H9 (cell line): ENCODE results near the gene DNER. TPM values are rescaled to one million over a fixed set of nuclear protein-coding genes. Genes with fewer than 3 reads are reported as not detected.

ENCODE experiments used
- DNase-seq: peaks from one replicate; pipeline ENCODE4 v3.0.0-alpha.2; 2017
- H2AFZ ChIP-seq: one replicate; pipeline ENCODE4 v1.6.1; 2013; ENCODE audit warnings: mild to moderate bottlenecking, low read length, control low read depth, moderate library complexity
- H2AK5ac ChIP-seq: 2 replicates; pipeline ENCODE4 v1.6.1; 2013; ENCODE audit warnings: low read length, control low read depth, mixed read lengths; ENCODE audit not compliant: insufficient read length
- H2BK120ac ChIP-seq: one replicate; pipeline ENCODE4 v1.6.1; 2013; ENCODE audit warnings: low read depth, mild to moderate bottlenecking, low read length, control low read depth, inconsistent platforms; ENCODE audit not compliant: poor library complexity, severe bottlenecking
- H2BK12ac ChIP-seq: 2 replicates; pipeline ENCODE4 v1.6.1; 2013; ENCODE audit warnings: low read length, control low read depth, mixed read lengths, low read depth; ENCODE audit not compliant: insufficient read length
- H2BK15ac ChIP-seq: 2 replicates; pipeline ENCODE4 v1.6.1; 2013; ENCODE audit warnings: low read depth, low read length, control low read depth
- H2BK20ac ChIP-seq: one replicate; pipeline ENCODE4 v1.6.1; 2013; ENCODE audit warnings: low read depth, mild to moderate bottlenecking, low read length, control low read depth, inconsistent platforms; ENCODE audit not compliant: poor library complexity, severe bottlenecking
- H2BK5ac ChIP-seq: 2 replicates; pipeline ENCODE4 v1.6.1; 2013; ENCODE audit warnings: low read length, control low read depth, mixed read lengths; ENCODE audit not compliant: insufficient read length
- H3K14ac ChIP-seq: 2 replicates; pipeline ENCODE4 v1.6.1; 2013; ENCODE audit warnings: low read length, control low read depth; ENCODE audit not compliant: insufficient read depth
- H3K18ac ChIP-seq: 2 replicates; pipeline ENCODE4 v1.6.1; 2013; ENCODE audit warnings: low read depth, mild to moderate bottlenecking, mixed read lengths, low read length, control low read depth; ENCODE audit not compliant: insufficient read length
- H3K23ac ChIP-seq: 2 replicates; pipeline ENCODE4 v1.6.1; 2013; ENCODE audit warnings: low read length, control low read depth, mixed read lengths, low read depth; ENCODE audit not compliant: insufficient read length
- H3K23me2 ChIP-seq: 2 replicates; pipeline ENCODE4 v1.6.1; 2013; ENCODE audit warnings: low read depth, mild to moderate bottlenecking, mixed read lengths, low read length, control low read depth; ENCODE audit not compliant: insufficient read length, poor library complexity, severe bottlenecking
- H3K27ac ChIP-seq: 2 replicates; pipeline ENCODE4 v1.5.1; 2013; ENCODE audit warnings: low read length, control low read depth, mixed read lengths, low read depth; ENCODE audit not compliant: insufficient read length
- H3K27me3 ChIP-seq: 2 replicates; pipeline ENCODE4 v1.6.1; 2013; ENCODE audit warnings: low read length, control low read depth, inconsistent platforms; ENCODE audit not compliant: insufficient read depth
- H3K4ac ChIP-seq: 2 replicates; pipeline ENCODE4 v1.6.1; 2013; ENCODE audit warnings: low read depth, mild to moderate bottlenecking, control low read depth, inconsistent platforms, low read length, moderate library complexity
- H3K4me1 ChIP-seq: 2 replicates; pipeline ENCODE4 v1.6.1; 2013; ENCODE audit warnings: low read length, control low read depth, inconsistent platforms; ENCODE audit not compliant: insufficient read depth
- H3K4me2 ChIP-seq: 2 replicates; pipeline ENCODE4 v1.6.1; 2013; ENCODE audit warnings: low read length, control low read depth, mixed read lengths; ENCODE audit not compliant: insufficient read length, insufficient read depth
- H3K56ac ChIP-seq: 2 replicates; pipeline ENCODE4 v1.6.1; 2013; ENCODE audit warnings: low read depth, mild to moderate bottlenecking, mixed read lengths, low read length, control low read depth; ENCODE audit not compliant: insufficient read length
- H3K79me1 ChIP-seq: 2 replicates; pipeline ENCODE4 v1.6.1; 2013; ENCODE audit warnings: low read depth, mild to moderate bottlenecking, moderate library complexity, low read length, control low read depth, inconsistent platforms; ENCODE audit not compliant: insufficient read depth, poor library complexity, severe bottlenecking
- H3K79me2 ChIP-seq: 2 replicates; pipeline ENCODE4 v1.6.1; 2013; ENCODE audit warnings: low read length, control low read depth, inconsistent platforms; ENCODE audit not compliant: insufficient read depth
- H3K9ac ChIP-seq: 2 replicates; pipeline ENCODE4 v1.6.1; 2013; ENCODE audit warnings: low read length, control low read depth, mixed read lengths; ENCODE audit not compliant: insufficient read length; ENCODE audit errors: extremely low read depth
- H3K9me3 ChIP-seq: one replicate; pipeline ENCODE4 v1.6.1; 2013; ENCODE audit warnings: low read depth, low read length, inconsistent platforms; ENCODE audit not compliant: control insufficient read depth
- H3T11ph ChIP-seq: one replicate; pipeline ENCODE4 v1.6.1; 2013; ENCODE audit warnings: mild to moderate bottlenecking, low read length, control low read depth, inconsistent platforms
- H4K20me1 ChIP-seq: one replicate; pipeline ENCODE4 v1.6.1; 2013; ENCODE audit not compliant: control insufficient read depth, insufficient read length, insufficient read depth
- H4K5ac ChIP-seq: 2 replicates; pipeline ENCODE4 v1.6.1; 2013; ENCODE audit warnings: low read depth, mild to moderate bottlenecking, mixed read lengths, low read length, control low read depth; ENCODE audit not compliant: insufficient read length
- H4K8ac ChIP-seq: replicated peaks from 2 replicates; pipeline ENCODE4 v1.6.1; 2013; ENCODE audit warnings: low read length, control low read depth, mixed read lengths, low read depth; ENCODE audit not compliant: insufficient read length
- H4K91ac ChIP-seq: 2 replicates; pipeline ENCODE4 v1.6.1; 2013; ENCODE audit warnings: low read depth, mild to moderate bottlenecking, moderate library complexity, mixed read lengths, low read length, control low read depth; ENCODE audit not compliant: insufficient read length
- H3K27ac Mint-ChIP-seq, 3 experiments: 2 replicates in 2 of 3; 3 replicates in 1 of 3; pipeline ENCODE4 v1.8.0; 2020 to 2021; ENCODE audit warnings: mixed read lengths in 3 of 3, mild to moderate bottlenecking in 1 of 3, moderate library complexity in 1 of 3
- H3K27me3 Mint-ChIP-seq: 2 replicates; pipeline ENCODE4 v1.8.0; 2021; ENCODE audit warnings: low read depth, mild to moderate bottlenecking, moderate library complexity, mixed read lengths
- H3K36me3 Mint-ChIP-seq, 3 experiments: 2 replicates in 2 of 3; 3 replicates in 1 of 3; pipeline ENCODE4 v1.8.0; 2020 to 2021; ENCODE audit warnings: low read depth in 3 of 3, mixed read lengths in 3 of 3; ENCODE audit not compliant: insufficient read depth in 1 of 3
- H3K4me1 Mint-ChIP-seq, 2 experiments: 2 replicates each; pipeline ENCODE4 v1.8.0; 2020; ENCODE audit warnings: mixed read lengths in 2 of 2
- H3K4me3 Mint-ChIP-seq, 2 experiments: 2 replicates in 1 of 2; 3 replicates in 1 of 2; pipeline ENCODE4 v1.8.0; 2020 to 2021; ENCODE audit warnings: mild to moderate bottlenecking in 2 of 2, mixed read lengths in 2 of 2, moderate library complexity in 1 of 2
- H3K9me3 Mint-ChIP-seq, 2 experiments: 2 replicates in 1 of 2; 3 replicates in 1 of 2; pipeline ENCODE4 v1.8.0; 2020; ENCODE audit warnings: mild to moderate bottlenecking in 2 of 2, mixed read lengths in 2 of 2, moderate library complexity in 1 of 2
- CTCF ChIP-seq: fragments of 200-600 bp; sonication (generic); conservative IDR thresholded peaks from 3 replicates; pipeline ENCODE4 v1.8.0; 2021; ENCODE audit warnings: antibody characterized with exemption, mild to moderate bottlenecking
- WGBS: extraction: QIAGEN DNeasy Blood & Tissue Kit; methylation state at CpG from one replicate; pipeline ENCODE4 v1.1.7; 2013; ENCODE audit warnings: missing lambda C conversion rate, low lambda C conversion rate, mixed read lengths; ENCODE audit not compliant: insufficient read length; ENCODE audit errors: extremely low coverage; 5-methylcytosine and 5-hydroxymethylcytosine counted together
- total RNA-seq: library from RNA; stranded (reverse); gene quantifications from 2 replicates; pipeline ENCODE4 v1.2.1, GENCODE V29; 2021

DNER gene
- total RNA-seq, 1 experiment from 2014 or later: 1.0 TPM

- Histone ChIP-seq H3K9ac (no peak overlapping the region), H3T11ph (no peak overlapping the region), H3K9me3 (no peaks in the 10 kb centered on the region), H3K14ac (no peak overlapping the region), H3K23me2 (no peaks in the 10 kb centered on the region), H2BK12ac (no peak overlapping the region), H3K23ac (no peak overlapping the region), H4K8ac (no peak overlapping the region), H4K91ac (no peak overlapping the region), H4K5ac (no peak overlapping the region), H2BK15ac (no peak overlapping the region), H3K27ac (no peak overlapping the region), H2AK5ac (no peak overlapping the region), H2BK5ac (no peak overlapping the region), H3K4me1 (peaks cover 8% of the 10 kb centered on the region; the same call in 1 of the 2 replicates), H4K20me1 (no peaks in the 10 kb centered on the region), H3K79me2 (no peaks in the 10 kb centered on the region), H3K18ac (no peak overlapping the region), H2BK120ac (no peak overlapping the region), H3K79me1 (no peaks in the 10 kb centered on the region), H3K4ac (no peak overlapping the region), H2AFZ (no peak overlapping the region), H3K27me3 (no peaks in the 10 kb centered on the region), H3K56ac (no peak overlapping the region), H2BK20ac (no peak overlapping the region), H3K4me2 (no peak overlapping the region)
- H3K27ac Mint-ChIP-seq: no peak overlapping the region
- H3K9me3 Mint-ChIP-seq: peaks cover 0 to 4% of the 10 kb centered on the region in 2 experiments; a peak in 1 of 5 replicates
- H3K4me1 Mint-ChIP-seq: peaks cover 25 to 33% of the 10 kb centered on the region in 2 experiments
- no peak overlapping the region for H3K4me3 Mint-ChIP-seq
- TF ChIP-seq CTCF: no peak
- no peak for DNase-seq
- no peaks in the 10 kb centered on the region for H3K27me3 Mint-ChIP-seq
- H3K36me3 Mint-ChIP-seq: peaks cover 0 to 4% (median 3%) of the 10 kb centered on the region in 3 experiments; a peak in 2 of 7 replicates
- no CpG with 5 or more reads among the region's 5 CpGs for WGBS
Observed at GRCh38 chr2:229410946-229411345, 303.4 kb downstream of the DNER start.
